ENCODE measurements around the gene RAP2A. TPM values are rescaled to one million over a fixed set of nuclear protein-coding genes. Genes with fewer than 3 reads are reported as not detected.

RAP2A gene
- total and polyA plus RNA-seq, 10 of the 15 experiments (the other 5 are each of a cell fraction or from before 2014, with no cell fraction given), result 3.5 to 35.1 (median 14.9) TPM

- DNase-seq (ENCODE audit: low read depth, low spot score) (no peak), FAIRE-seq (no peak), ATAC-seq (no peak)
- no peak overlapping the region for H2AFZ ChIP-seq (ENCODE audit: control insufficient read depth, low read depth, low read length)
- 49% methylated on average over 5 of the region's 5 CpGs for WGBS (ENCODE audit: insufficient coverage, insufficient replicate concordance, low lambda C conversion rate, missing lambda C conversion rate)
- no TSS peak for BruUV-seq (replicated peaks)
- H3K27me3 ChIP-seq (replicated peaks in 1 of 2; ENCODE audit: control insufficient read depth in 2 of 2, insufficient read depth in 2 of 2, low read length in 1 of 2), result no peaks in the 10 kb centered on the region
- no peaks in the 10 kb centered on the region for H4K20me1 ChIP-seq (ENCODE audit: control insufficient read depth, insufficient read depth)
- no peak overlapping the region for H3K4me3 ChIP-seq
- H3K27ac ChIP-seq (ENCODE audit: control insufficient read depth, insufficient read depth), result no peak overlapping the region
- RAD21 ChIA-PET (ENCODE audit: unreplicated experiment), result no interaction called here
- no peak overlapping the region for H3K9ac ChIP-seq (ENCODE audit: control insufficient read depth, insufficient read depth, low read length)
- intact Hi-C loops (cut with micrococcal nuclease; ENCODE audit: unreplicated experiment) (no loop called here), in situ Hi-C loops (cut with MboI) (no loop called here)
- H3K36me3 ChIP-seq (ENCODE audit: control insufficient read depth in 2 of 2, insufficient read depth in 2 of 2, low read length in 1 of 2), result no peaks in the 10 kb centered on the region
- SMC1A ChIA-PET (ENCODE audit: uncharacterized antibody, unreplicated experiment), result no interaction called here
- H3K4me1 ChIP-seq (ENCODE audit: control insufficient read depth, insufficient read depth, low read length), result no peaks in the 10 kb centered on the region
- TF ChIP-seq SMARCA5 (IDR thresholded peaks at IDR 0.05) (no peak), ZNF207 (IDR thresholded peaks at IDR 0.05; ENCODE audit: borderline replicate concordance) (no peak), ZNF217 (IDR thresholded peaks at IDR 0.05) (no peak), ZBTB4 (CRISPR knock-in tag; IDR thresholded peaks at IDR 0.05) (no peak)
- POLR2A ChIA-PET, result no interaction called here
- no peaks in the 10 kb centered on the region for H3K9me3 ChIP-seq (replicated peaks; ENCODE audit: control insufficient read depth, insufficient read depth, low read length)
- no peak overlapping the region for H3K4me2 ChIP-seq (ENCODE audit: control insufficient read depth, insufficient read depth)
- CTCF ChIA-PET, result interaction anchor here (1.4 kb wide), 1 partner anchor 157 kb away, joined by 3 read pairs; no protein-coding TSS in a partner anchor
- H3K79me2 ChIP-seq (ENCODE audit: control insufficient read depth, insufficient read depth, low read length), result no peaks in the 10 kb centered on the region
Measured at GRCh38 chr13:97417698-97418097, 16.3 kb upstream of the RAP2A start.
